HUES64 (cell line): Measurements from ENCODE around the gene OLAH. TPM values are rescaled to one million over a fixed set of nuclear protein-coding genes. Genes with fewer than 3 reads are reported as not detected.
"Not testable (repeated sequence)": the region's sequence is repeated elsewhere in the genome, so short reads cannot be mapped to it uniquely, and the experiment has no call there.

ENCODE experiments used
- H3K27ac ChIP-seq: 2 replicates; pipeline ENCODE4 v1.7.0; 2013; ENCODE audit warnings: low read depth, low read length, inconsistent platforms
- H3K27me3 ChIP-seq: 2 replicates; pipeline ENCODE4 v1.6.1; 2013; ENCODE audit warnings: mild to moderate bottlenecking, low read length; ENCODE audit not compliant: insufficient read depth
- H3K36me3 ChIP-seq: 2 replicates; pipeline ENCODE4 v1.6.1; 2013; ENCODE audit warnings: mild to moderate bottlenecking, low read length; ENCODE audit not compliant: insufficient read depth
- H3K4me1 ChIP-seq: 2 replicates; pipeline ENCODE4 v1.6.1; 2013; ENCODE audit warnings: mild to moderate bottlenecking, low read length, moderate library complexity; ENCODE audit not compliant: insufficient read depth
- H3K4me3 ChIP-seq: 2 replicates; pipeline ENCODE4 v1.5.1; 2013; ENCODE audit warnings: mild to moderate bottlenecking, low read length, moderate library complexity
- H3K9ac ChIP-seq: 2 replicates; pipeline ENCODE4 v1.6.1; 2013; ENCODE audit warnings: mild to moderate bottlenecking, low read depth, low read length
- H3K9me3 ChIP-seq: 2 replicates; pipeline ENCODE4 v1.6.1; 2013; ENCODE audit warnings: low read depth, low read length; ENCODE audit not compliant: insufficient read depth
- WGBS: fragments of 150-250, 120-280 bp; methylation state at CpG from one replicate; pipeline ENCODE4 v1.1.7; 2013; ENCODE audit warnings: missing lambda C conversion rate; 5-methylcytosine and 5-hydroxymethylcytosine counted together
- polyA plus RNA-seq, 2 experiments: library from polyadenylated mRNA; stranded (reverse); fragments of 50-300 nt; gene quantifications; one replicate each; pipeline ENCODE4 v1.2.3, GENCODE V29; 2013

Gene OLAH
- polyA plus RNA-seq (2013, experiment 1 of 2), result not detected
- not detected for polyA plus RNA-seq (2013, experiment 2 of 2)

DNA sequence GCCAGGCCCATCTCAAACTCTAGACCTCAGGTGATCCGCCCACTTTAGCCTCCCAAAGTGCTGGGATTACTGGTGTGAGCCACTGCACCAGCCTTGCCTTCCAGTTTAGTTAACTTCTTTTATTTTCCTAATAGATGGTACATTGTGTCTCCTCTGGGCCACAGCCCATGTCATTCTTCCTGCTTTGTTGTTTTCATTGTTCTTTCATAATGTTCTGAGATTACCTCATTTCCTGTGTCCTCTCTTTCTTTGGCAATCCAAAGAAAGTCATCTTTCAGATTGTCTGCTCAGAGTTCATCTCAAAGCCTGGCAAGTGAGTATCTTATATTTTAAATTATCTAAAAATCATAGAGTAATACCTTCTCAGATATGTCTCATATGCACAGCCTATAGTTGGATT is at the start of gene OLAH:
Gene OLAH (plus strand): TSS at position 270 of the 400 bp plus-strand sequence. CDS start 3,346 bp downstream, outside the sequence.
- no peaks in the 10 kb centered on the region for H3K9me3 ChIP-seq
- no peak within 1 kb of the TSS for H3K27ac ChIP-seq
- no peaks in the 10 kb centered on the region; the same call in 1 of the 2 replicates for H3K4me1 ChIP-seq
- H3K36me3 ChIP-seq, result no peaks in the 10 kb centered on the region
- WGBS, result 92% methylated on average over 1 of the region's 1 CpG
- no peaks in the 10 kb centered on the region for H3K27me3 ChIP-seq
- no peak within 1 kb of the TSS for H3K9ac ChIP-seq
- H3K4me3 ChIP-seq, result no peak within 1 kb of the TSS

DNA sequence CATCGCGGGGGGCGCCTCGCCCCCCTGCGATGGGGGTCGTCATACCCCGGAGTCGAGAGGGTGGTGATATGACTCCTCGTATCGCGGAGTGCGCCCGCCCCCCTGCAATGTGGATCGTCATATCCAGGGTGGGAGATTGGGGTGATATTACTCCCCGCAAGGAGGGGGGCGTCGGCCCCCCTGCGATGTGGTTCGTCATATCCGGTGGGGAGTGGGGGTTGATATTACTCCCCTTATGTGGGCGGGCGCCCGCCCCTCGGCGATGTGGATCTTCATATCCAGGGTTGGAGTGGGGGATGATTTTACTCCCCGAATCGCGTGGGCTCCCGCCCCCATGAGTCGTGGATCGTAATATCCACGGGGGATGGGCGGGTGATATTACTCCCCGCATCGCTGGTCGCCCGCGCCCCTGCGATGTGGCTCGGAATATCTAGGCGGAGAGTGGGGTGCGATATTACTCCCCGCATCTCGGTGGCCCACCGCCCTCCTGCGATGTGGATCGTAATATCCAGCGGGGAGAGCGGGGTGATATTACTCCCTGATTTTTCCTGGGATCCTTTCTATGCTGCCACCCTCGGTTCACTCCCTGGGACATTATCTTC is 47.7 kb upstream of the OLAH start:
- no peaks in the 10 kb centered on the region for H3K27me3 ChIP-seq
- H3K36me3 ChIP-seq, result no peaks in the 10 kb centered on the region
- H3K4me1 ChIP-seq, result no peaks in the 10 kb centered on the region
- H3K9ac ChIP-seq, result no peak overlapping the region
- H3K27ac ChIP-seq, result no peak overlapping the region
- WGBS, result 94% methylated on average over 50 of the region's 50 CpGs
- H3K9me3 ChIP-seq, result no peaks in the 10 kb centered on the region
- H3K4me3 ChIP-seq, result no peak overlapping the region

DNA sequence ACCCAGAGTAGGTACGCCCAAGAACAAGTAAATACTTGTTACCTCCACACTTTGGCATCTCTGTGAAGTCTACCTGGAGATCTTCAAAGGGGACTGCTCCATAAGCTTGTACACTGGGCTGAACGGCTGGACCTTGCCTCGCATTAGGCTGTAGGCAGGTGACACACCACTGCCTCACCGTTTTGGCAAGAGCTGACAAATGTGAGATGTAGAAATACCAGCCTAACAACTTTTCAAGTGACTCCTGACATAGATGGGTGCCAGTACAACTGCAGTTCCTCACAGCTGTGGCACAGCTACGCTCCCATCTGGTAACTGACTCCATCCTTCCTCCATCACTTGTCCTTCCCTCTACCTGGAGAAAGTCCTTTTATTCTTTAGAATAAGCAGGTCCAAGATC is 30.2 kb upstream of the OLAH start:
- not testable (repeated sequence) for H3K27me3 ChIP-seq, H3K27ac ChIP-seq, H3K4me3 ChIP-seq, H3K9me3 ChIP-seq, H3K9ac ChIP-seq, H3K36me3 ChIP-seq, H3K4me1 ChIP-seq
- WGBS, result 77% methylated on average over 5 of the region's 5 CpGs

DNA sequence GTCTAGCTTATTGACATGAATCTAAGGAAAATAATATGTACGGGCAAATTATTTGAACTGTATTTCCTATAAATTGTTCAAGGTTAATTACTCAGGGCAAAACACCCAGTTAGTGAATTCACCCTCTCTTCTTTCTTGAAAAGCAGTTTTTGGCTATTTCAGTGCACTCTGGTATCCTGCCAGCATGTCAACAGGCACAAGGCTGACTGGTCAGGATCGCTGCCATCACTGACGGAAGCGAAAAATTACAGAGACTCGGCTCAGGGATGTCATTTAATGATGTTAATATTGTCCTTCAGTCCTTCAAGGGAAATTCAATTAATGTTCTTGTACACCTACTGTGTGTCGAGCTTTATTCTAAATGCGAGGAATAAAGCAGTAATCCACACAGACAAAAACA is 28.3 kb upstream of the OLAH start:
- Histone ChIP-seq H3K27me3 (no peaks in the 10 kb centered on the region), H3K4me3 (no peak overlapping the region), H3K4me1 (no peaks in the 10 kb centered on the region), H3K27ac (no peak overlapping the region), H3K9ac (no peak overlapping the region), H3K36me3 (no peaks in the 10 kb centered on the region), H3K9me3 (no peaks in the 10 kb centered on the region)
- WGBS, result 98% methylated on average over 7 of the region's 7 CpGs

DNA sequence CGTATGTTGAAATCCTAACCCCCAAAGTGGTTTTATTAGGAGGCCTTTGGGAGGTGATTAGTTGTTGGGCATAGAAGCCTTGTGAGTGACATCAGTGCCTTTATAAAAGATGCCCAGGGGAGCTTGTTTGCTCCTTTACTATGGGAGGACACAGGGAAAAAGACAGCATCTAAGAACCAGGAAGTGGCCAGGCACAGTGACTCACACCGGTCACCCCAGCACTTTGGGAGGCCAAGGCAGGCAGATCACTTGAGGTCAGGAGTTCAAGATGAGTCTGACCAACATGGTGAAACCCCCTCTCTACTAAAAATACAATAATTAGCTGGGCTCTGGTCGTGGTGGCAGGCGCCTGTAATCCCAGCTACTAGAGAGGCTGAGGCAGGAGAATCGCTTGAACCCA is 22.8 kb upstream of the OLAH start:
- H3K9me3 ChIP-seq, H3K4me1 ChIP-seq, H3K27me3 ChIP-seq, H3K9ac ChIP-seq, H3K4me3 ChIP-seq, H3K27ac ChIP-seq, H3K36me3 ChIP-seq: not testable (repeated sequence)
- WGBS, result 79% methylated on average over 2 of the region's 5 CpGs

DNA sequence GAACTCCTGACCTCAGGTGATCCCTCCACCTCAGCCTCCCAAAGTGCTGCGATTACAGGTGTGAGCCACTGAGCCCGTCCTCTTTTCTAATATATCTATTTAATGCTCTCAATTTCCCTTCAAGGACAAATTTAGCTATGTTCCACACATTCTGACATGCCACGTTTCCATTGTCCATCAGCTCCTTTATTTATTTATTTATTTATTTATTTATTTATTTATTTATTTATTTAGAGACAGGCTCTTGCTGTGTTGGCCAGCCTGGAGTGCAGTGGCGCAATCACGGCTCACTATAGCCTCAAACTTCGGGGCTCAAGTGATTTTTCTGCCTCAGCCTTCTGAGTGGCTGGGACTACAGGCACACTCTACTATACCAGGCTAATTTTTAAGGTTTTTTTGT is 20.7 kb upstream of the OLAH start:
- WGBS, result 89% methylated on average over 3 of the region's 6 CpGs
- H3K27ac ChIP-seq, H3K4me3 ChIP-seq, H3K36me3 ChIP-seq, H3K4me1 ChIP-seq, H3K9ac ChIP-seq, H3K9me3 ChIP-seq, H3K27me3 ChIP-seq: not testable (repeated sequence)

DNA sequence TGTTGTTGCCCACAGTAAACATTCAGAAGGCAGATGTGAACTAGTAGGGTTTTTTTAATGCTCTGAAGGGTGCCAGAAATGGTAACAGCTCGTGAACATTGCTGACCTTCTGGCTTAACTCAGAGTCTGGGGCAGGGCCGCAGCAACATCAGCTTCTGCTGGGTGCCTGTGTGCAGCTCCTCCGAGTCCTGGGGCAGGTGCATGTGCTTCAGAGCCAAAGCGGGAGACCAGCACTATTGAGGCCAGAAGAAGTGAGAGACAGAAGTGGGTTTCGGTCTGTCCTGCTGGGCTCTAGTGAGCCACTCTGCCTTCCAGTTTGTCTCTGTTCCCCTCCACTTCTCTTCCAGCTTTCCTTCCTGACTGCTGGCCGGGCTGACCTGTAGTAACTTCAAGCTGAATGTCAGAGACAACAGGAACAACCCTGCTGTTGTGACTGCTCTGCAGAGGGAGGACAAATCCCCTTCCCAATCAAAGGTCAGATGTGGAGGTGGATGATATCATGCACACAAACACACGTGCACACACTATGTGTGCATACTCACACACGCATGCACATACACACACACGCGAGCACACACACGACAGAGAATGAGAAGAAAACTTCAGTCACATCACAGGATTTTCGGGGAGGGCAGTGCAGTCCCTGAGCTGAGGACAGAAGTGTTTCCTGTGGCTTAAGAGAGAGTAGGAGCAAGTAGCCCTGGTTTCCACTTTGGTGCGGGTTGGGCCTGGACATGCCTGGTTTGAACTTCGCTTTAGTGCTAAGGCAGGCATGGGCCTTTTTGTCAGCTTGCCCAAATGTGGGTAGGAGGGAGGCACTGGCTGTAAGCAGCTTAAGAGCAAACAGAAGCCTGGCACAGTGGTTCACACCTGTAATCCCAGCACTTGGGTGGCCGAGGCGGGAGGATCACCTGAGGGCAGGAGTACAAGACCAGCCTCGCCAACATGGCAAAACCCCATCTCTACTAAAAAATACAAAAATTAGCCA is 19.4 kb upstream of the OLAH start:
- WGBS, result 96% methylated on average over 14 of the region's 17 CpGs
- not testable (repeated sequence) for H3K36me3 ChIP-seq, H3K27me3 ChIP-seq, H3K9me3 ChIP-seq, H3K4me3 ChIP-seq, H3K9ac ChIP-seq, H3K4me1 ChIP-seq, H3K27ac ChIP-seq

DNA sequence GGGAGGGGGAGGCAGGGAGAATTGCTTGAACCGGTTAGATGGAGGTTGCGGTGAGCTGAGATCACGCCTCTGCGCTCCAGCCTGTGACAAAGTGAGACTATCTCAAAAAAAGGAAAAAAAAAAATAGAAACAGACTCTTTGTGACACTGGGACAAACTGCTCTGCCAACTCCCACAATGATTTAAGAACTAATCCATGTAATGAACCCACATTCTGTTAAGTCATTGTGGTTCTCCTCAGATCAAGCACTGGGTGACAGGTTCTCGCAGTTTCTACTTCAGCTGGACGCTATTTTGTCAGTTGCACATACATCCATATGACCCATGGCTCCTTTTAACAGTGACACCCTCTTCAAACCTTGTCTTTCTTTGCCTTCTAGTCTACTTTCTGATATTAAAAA is 18.7 kb upstream of the OLAH start:
- not testable (repeated sequence) for H3K9ac ChIP-seq, H3K27me3 ChIP-seq, H3K4me3 ChIP-seq, H3K27ac ChIP-seq, H3K9me3 ChIP-seq, H3K36me3 ChIP-seq, H3K4me1 ChIP-seq
- WGBS, result 96% methylated on average over 6 of the region's 6 CpGs

DNA sequence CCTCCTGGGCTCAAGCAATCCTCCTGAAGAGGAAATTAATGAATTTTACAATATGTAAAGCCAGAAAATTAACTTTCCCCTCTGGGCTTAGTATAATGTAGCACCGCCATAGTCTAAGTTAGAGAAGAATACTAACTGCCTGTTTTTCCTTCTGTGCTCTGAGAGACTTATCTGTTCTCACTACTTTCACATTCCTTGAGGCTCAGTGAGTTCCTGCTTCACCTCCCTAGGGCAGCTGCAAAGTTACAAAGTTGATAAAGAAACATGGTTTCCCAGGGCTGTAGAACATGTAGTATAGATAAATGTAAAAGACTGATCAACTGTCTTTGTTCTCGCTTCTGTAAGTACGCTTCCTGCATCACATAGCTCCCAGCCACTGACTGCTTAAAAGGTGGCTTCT is 16.0 kb upstream of the OLAH start:
- WGBS, result 91% methylated on average over 3 of the region's 3 CpGs
- Histone ChIP-seq H3K4me1 (no peaks in the 10 kb centered on the region), H3K9me3 (no peaks in the 10 kb centered on the region), H3K36me3 (no peaks in the 10 kb centered on the region), H3K4me3 (no peak overlapping the region), H3K9ac (no peak overlapping the region), H3K27me3 (no peaks in the 10 kb centered on the region), H3K27ac (no peak overlapping the region)

DNA sequence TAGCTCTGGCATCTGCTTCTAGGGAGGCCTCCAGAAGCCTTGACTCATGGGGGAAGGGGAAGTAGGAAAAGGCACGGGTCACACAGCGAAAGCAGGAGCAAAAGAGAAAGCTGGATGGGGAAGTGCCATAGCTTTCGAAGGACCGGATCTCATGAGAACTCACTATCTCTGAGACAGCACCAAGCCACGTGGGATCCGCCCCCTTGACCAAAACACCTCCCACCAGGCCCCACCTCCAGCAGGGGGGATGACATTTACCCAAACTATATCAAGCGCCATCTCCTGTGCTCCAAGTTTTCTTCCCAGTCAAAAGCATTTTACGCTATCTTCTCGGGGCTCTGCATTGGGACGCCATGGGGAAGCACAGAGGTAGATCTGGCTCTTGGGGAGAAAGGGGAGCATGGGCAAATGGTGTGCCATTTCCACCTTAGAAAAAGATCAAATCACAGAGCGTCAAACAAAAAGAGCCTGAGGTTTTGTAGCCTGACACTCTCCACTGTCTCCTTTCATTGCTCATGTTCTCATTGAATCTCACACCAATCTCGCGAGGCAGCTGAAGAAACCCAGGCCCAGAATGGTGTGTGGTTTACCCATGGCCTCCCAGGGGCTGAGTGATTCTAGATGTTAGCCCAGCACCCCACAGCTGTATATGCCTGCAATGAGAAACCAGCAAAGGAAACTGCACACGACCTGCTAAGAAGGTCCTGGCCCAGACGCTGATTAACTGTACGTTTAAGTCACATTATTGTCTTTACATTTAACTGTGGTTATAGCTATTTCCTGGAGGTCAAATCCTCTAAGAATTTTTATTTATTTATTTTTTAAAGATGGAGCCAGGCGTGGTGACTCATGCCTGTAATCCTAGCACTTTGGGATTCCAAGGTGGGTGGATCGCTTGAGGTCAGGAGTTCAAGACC is 8.1 kb upstream of the OLAH start:
- Histone ChIP-seq H3K27me3 (no peaks in the 10 kb centered on the region), H3K9ac (no peak overlapping the region), H3K4me1 (peaks cover 6% of the 10 kb centered on the region; the same call in 1 of the 2 replicates), H3K27ac (no peak overlapping the region), H3K36me3 (no peaks in the 10 kb centered on the region), H3K9me3 (no peaks in the 10 kb centered on the region), H3K4me3 (no peak overlapping the region)
- WGBS, result 80% methylated on average over 18 of the region's 18 CpGs

DNA sequence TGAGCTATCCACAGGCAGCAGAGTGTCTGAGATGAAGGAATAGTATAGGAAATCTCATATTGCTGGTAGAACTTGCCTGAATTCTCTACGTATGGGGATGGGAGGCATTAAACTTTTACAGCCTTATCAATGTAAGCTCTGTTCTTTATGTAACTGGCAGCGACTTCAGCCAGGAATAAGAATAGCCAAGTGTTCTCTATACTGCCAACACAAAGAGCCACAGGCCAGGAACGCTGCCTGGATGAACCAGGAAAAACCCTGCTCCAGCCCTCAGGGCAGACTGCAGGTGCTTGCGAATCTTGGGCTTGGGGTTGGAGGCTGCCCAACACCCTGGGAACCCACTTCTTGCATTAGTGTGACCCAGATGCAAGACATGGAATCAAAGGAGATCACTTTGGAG is 6.1 kb upstream of the OLAH start:
- no peaks in the 10 kb centered on the region for H3K36me3 ChIP-seq
- H3K4me3 ChIP-seq, result no peak overlapping the region
- 94% methylated on average over 4 of the region's 4 CpGs for WGBS
- peaks cover 6% of the 10 kb centered on the region; the same call in 1 of the 2 replicates for H3K4me1 ChIP-seq
- no peaks in the 10 kb centered on the region for H3K9me3 ChIP-seq
- H3K9ac ChIP-seq, result no peak overlapping the region
- H3K27ac ChIP-seq, result no peak overlapping the region
- H3K27me3 ChIP-seq, result no peaks in the 10 kb centered on the region
